ENCODE data around the gene ZCCHC18.

- TF ChIP-seq, protein P1, sequence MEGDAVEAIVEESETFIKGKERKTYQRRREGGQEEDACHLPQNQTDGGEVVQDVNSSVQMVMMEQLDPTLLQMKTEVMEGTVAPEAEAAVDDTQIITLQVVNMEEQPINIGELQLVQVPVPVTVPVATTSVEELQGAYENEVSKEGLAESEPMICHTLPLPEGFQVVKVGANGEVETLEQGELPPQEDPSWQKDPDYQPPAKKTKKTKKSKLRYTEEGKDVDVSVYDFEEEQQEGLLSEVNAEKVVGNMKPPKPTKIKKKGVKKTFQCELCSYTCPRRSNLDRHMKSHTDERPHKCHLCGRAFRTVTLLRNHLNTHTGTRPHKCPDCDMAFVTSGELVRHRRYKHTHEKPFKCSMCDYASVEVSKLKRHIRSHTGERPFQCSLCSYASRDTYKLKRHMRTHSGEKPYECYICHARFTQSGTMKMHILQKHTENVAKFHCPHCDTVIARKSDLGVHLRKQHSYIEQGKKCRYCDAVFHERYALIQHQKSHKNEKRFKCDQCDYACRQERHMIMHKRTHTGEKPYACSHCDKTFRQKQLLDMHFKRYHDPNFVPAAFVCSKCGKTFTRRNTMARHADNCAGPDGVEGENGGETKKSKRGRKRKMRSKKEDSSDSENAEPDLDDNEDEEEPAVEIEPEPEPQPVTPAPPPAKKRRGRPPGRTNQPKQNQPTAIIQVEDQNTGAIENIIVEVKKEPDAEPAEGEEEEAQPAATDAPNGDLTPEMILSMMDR (IDR thresholded peaks at IDR 0.05; ENCODE audit: insufficient read depth, low read length), result no peak
- TF ChIP-seq REST (IDR thresholded peaks at IDR 0.05; ENCODE audit: insufficient replicate concordance, low read depth), result no peak
- no peak for TF ChIP-seq POLR2AphosphoS5 (IDR thresholded peaks at IDR 0.05; ENCODE audit: low read depth)
- TF ChIP-seq GABPA (IDR thresholded peaks at IDR 0.05; ENCODE audit: low read depth), result no peak
- no peak for TF ChIP-seq SPI1 (IDR thresholded peaks at IDR 0.05; ENCODE audit: borderline replicate concordance, low read depth)
Observed at GRCh38 chrX:104084063-104084462, 28.3 kb upstream of the ZCCHC18 start.
